Loucy (cell line): ENCODE measurements around the gene TBC1D2.

Source experiments
- CTCF ChIP-seq: fragments of 200-600 bp; sonication (generic); conservative IDR thresholded peaks from 2 replicates; pipeline ENCODE4 v1.5.1; 2014; ENCODE audit warnings: mild to moderate bottlenecking, antibody characterized with exemption, low read length
- EZH2phosphoT487 ChIP-seq: fragments of 200-600 bp; IDR thresholded peaks from 2 replicates; pipeline ENCODE4 v1.6.1; 2018; ENCODE audit warnings: antibody characterized with exemption, mild to moderate bottlenecking, moderate library complexity, borderline replicate concordance

GRCh38 chr9:98175762-98176161 lies 79.7 kb downstream of the TBC1D2 start:
- no peak for TF ChIP-seq CTCF
- no peak for TF ChIP-seq EZH2phosphoT487
